Keratinocyte (primary cell): ENCODE measurements around the gene WDR47.

Experiments used
- EZH2 ChIP-seq: IDR thresholded peaks from one replicate; pipeline ENCODE4 v1.6.1; 2012; ENCODE audit warnings: inconsistent platforms, mild to moderate bottlenecking, low read length, moderate library complexity
- TF ChIP-seq, protein P1 (sequence below), 3 experiments: IDR thresholded peaks in 1 of 3; conservative IDR thresholded peaks in 1 of 3; optimal IDR thresholded peaks in 1 of 3; 2 replicates in 2 of 3; 3 replicates in 1 of 3; pipeline versions ENCODE3 to v1.5.1; 2011; ENCODE audit warnings: low read length in 3 of 3, mild to moderate bottlenecking in 3 of 3, moderate library complexity in 2 of 3, control low read depth in 1 of 3, inconsistent platforms in 1 of 3; ENCODE audit not compliant: insufficient read depth in 2 of 3; ENCODE audit errors: extremely low read depth in 1 of 3

DNA sequence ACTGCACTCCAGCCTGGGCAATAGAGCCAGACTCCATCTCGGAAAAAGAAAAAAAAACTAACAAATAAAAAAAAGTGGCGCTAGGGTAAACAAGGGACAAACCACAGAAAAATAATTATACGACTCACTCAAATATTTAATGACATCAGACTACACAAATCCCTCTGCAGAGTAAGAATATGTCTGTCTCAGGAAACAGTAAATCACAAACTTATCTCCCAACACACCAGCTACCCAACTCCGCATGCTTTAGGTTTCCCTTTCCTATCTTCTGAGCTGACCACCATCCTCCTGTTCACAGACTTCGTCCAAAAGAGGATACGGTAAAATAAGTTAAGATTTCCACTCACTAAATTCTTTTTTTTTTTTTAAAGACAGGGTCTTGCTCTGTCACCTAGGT is 16.2 kb downstream of the WDR47 start:
- TF ChIP-seq, protein P1, sequence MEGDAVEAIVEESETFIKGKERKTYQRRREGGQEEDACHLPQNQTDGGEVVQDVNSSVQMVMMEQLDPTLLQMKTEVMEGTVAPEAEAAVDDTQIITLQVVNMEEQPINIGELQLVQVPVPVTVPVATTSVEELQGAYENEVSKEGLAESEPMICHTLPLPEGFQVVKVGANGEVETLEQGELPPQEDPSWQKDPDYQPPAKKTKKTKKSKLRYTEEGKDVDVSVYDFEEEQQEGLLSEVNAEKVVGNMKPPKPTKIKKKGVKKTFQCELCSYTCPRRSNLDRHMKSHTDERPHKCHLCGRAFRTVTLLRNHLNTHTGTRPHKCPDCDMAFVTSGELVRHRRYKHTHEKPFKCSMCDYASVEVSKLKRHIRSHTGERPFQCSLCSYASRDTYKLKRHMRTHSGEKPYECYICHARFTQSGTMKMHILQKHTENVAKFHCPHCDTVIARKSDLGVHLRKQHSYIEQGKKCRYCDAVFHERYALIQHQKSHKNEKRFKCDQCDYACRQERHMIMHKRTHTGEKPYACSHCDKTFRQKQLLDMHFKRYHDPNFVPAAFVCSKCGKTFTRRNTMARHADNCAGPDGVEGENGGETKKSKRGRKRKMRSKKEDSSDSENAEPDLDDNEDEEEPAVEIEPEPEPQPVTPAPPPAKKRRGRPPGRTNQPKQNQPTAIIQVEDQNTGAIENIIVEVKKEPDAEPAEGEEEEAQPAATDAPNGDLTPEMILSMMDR (optimal IDR thresholded peaks at IDR 0.05 in 1 of 3, IDR thresholded peaks at IDR 0.05 in 1 of 3, conservative IDR thresholded peaks at IDR 0.05 in 1 of 3; ENCODE audit: extremely low read depth in 1 of 3, insufficient read depth in 2 of 3, low read length in 3 of 3), result no peak
- TF ChIP-seq EZH2, result no peak
